OCI-LY3 (cell line): Measurements from ENCODE around the gene MEX3D.

ENCODE experiments used
- CTCF ChIP-seq: fragments of 200-600, 300-600 bp; sonication (generic); IDR thresholded peaks from 2 replicates; pipeline ENCODE4 v1.5.1; 2014; ENCODE audit warnings: antibody characterized with exemption, low read length, low read depth
- EZH2phosphoT487 ChIP-seq: fragments of 200-600 bp; shearing (Covaris generic); IDR thresholded peaks from 2 replicates; pipeline ENCODE4 v1.6.1; 2018; ENCODE audit warnings: antibody characterized with exemption, mixed run types, low read depth

GRCh38 chr19:1592024-1592754, 24.1 kb upstream of the MEX3D start:
- TF ChIP-seq CTCF (no peak), EZH2phosphoT487 (no peak)
